Gastrocnemius medialis (tissue), 4 donors: ENCODE measurements around the gene B3GNT3. TPM values are rescaled to one million over a fixed set of nuclear protein-coding genes. Genes with fewer than 3 reads are reported as not detected.

ENCODE experiments used
- ATAC-seq, 2 donors: fragments of 150-250 bp; one replicate each; pipeline ENCODE4 v1.9.1; 2016
- DNase-seq, 2 donors: peaks; one replicate each; pipeline ENCODE4 v3.0.0-alpha.2; 2019
- H3K27ac ChIP-seq, 4 donors: fragments of 200-600 bp; sonication (generic); 1 replicate in 1 of 4; 2 replicates in 3 of 4; pipeline ENCODE4 v1.5.1; 2016 to 2018; ENCODE audit warnings: mild to moderate bottlenecking in 2 of 4, moderate library complexity in 1 of 4
- H3K27me3 ChIP-seq, 3 donors: fragments of 200-600 bp; sonication (generic) in 2 of 3; 1 replicate in 1 of 3; 2 replicates in 2 of 3; pipeline versions ENCODE4 v1.5.1 to v1.6.0; 2016 to 2019; ENCODE audit warnings: mild to moderate bottlenecking in 1 of 3, moderate library complexity in 1 of 3
- H3K36me3 ChIP-seq, 2 donors: fragments of 200-600 bp; sonication (generic) in 1 of 2; one replicate each; pipeline ENCODE4 v1.5.1; 2017 to 2018
- H3K4me1 ChIP-seq, 2 donors: fragments of 200-600 bp; sonication (generic) in 1 of 2; one replicate each; pipeline ENCODE4 v1.5.1; 2016 to 2017; ENCODE audit warnings: mild to moderate bottlenecking in 2 of 2
- H3K4me3 ChIP-seq, 4 donors: fragments of 200-600 bp; sonication (generic) in 3 of 4; 1 replicate in 1 of 4; 2 replicates in 3 of 4; pipeline ENCODE4 v1.5.1; 2016 to 2019; ENCODE audit warnings: mild to moderate bottlenecking in 2 of 4
- H3K9me3 ChIP-seq, 3 donors: fragments of 200-600 bp; sonication (generic) in 2 of 3; 1 replicate in 1 of 3; 2 replicates in 2 of 3; pipeline ENCODE4 v1.5.1; 2016 to 2019
- POLR2A ChIP-seq, 2 donors: fragments of 450-650 bp; IDR thresholded peaks; one replicate each; pipeline ENCODE4 v1.6.1; 2017; ENCODE audit warnings: antibody characterized with exemption in 2 of 2, mild to moderate bottlenecking in 2 of 2, moderate library complexity in 2 of 2
- in situ Hi-C, 4 donors: fragments of 200-750 bp; cut with MboI; loops; one replicate each; pipeline versions ENCODE4 v1.15.0 to v1.8.0; 2017; ENCODE audit warnings: low sequenced_read_pairs in 4 of 4
- intact Hi-C: fragments of 100-400 bp; cut with DNase I; formaldehyde crosslinking; loops from one replicate; pipeline ENCODE4 v1.15.1; 2023; ENCODE audit warnings: low total_unique reads
- total RNA-seq, 4 donors: library from RNA; depleted of rRNA; stranded (reverse); fragments of >200 nt; gene quantifications; one replicate each; pipeline versions ENCODE4 v1.1.0 to v1.2.3, GENCODE V29; 2016
- TF ChIP-seq, protein P1 (sequence below), 5 experiments: fragments of 450-650 bp in 3 of 5; fragments of 200-600 bp in 2 of 5; sonication (generic) in 2 of 5; IDR thresholded peaks in 4 of 5; conservative IDR thresholded peaks in 1 of 5; 1 replicate in 4 of 5; 2 replicates in 1 of 5; pipeline ENCODE4 v1.5.1; 2016 to 2019; ENCODE audit warnings: antibody characterized with exemption in 5 of 5, mild to moderate bottlenecking in 3 of 5, moderate library complexity in 3 of 5

Gene B3GNT3
- total RNA-seq, 4 donors from 2014 or later, result 0.13 to 0.39 TPM; not detected in 2

- Histone ChIP-seq H3K36me3 (no peaks in the 10 kb centered on the region), H3K27me3 (peaks cover 38 to 68% (median 67%) of the 10 kb centered on the region in 3 donors), H3K4me3 (no peak overlapping the region), H3K4me1 (no peaks in the 10 kb centered on the region), H3K9me3 (no peaks in the 10 kb centered on the region), H3K27ac (no peak overlapping the region)
- TF ChIP-seq, protein P1, sequence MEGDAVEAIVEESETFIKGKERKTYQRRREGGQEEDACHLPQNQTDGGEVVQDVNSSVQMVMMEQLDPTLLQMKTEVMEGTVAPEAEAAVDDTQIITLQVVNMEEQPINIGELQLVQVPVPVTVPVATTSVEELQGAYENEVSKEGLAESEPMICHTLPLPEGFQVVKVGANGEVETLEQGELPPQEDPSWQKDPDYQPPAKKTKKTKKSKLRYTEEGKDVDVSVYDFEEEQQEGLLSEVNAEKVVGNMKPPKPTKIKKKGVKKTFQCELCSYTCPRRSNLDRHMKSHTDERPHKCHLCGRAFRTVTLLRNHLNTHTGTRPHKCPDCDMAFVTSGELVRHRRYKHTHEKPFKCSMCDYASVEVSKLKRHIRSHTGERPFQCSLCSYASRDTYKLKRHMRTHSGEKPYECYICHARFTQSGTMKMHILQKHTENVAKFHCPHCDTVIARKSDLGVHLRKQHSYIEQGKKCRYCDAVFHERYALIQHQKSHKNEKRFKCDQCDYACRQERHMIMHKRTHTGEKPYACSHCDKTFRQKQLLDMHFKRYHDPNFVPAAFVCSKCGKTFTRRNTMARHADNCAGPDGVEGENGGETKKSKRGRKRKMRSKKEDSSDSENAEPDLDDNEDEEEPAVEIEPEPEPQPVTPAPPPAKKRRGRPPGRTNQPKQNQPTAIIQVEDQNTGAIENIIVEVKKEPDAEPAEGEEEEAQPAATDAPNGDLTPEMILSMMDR (IDR thresholded peaks at IDR 0.05 in 4 of 5, conservative IDR thresholded peaks at IDR 0.05 in 1 of 5), result no peak
- TF ChIP-seq POLR2A (IDR thresholded peaks at IDR 0.05), result no peak
- DNase-seq (no peak), ATAC-seq (no peak)
- intact Hi-C loops, result no loop called here
- in situ Hi-C loops, result no loop called here
Observed at GRCh38 chr19:17843292-17843827, 48.4 kb downstream of the B3GNT3 start.

DNA sequence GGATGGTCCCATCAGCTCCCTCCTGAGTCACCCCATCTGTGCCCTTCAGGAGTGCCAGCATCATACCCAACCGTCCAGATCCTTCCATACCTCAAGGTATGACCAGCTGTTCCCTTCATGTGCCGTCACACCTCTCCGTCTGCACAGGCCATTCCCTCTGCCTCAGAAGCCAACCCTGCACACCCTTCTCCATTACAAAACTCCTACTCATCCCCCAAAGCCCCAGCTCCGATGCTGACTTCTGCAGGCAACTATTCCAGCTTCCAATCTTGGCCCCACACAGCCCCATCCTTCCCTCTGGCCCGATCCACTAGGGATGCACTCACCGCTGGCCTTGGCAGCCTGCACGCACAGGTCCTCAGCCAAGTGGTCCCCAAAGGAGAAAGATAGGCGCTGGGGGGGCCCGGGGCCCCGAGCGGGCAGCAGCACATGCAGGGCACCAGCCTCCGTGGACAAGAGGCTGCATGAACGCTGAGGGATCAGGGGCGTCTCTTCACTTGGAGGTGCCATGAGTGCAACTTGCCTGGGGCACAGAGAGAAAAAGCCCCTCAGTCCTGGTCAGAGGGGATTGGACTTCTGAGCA is 49.1 kb downstream of the B3GNT3 start:
- Histone ChIP-seq H3K9me3 (no peaks in the 10 kb centered on the region), H3K27ac (no peak overlapping the region), H3K4me3 (no peak overlapping the region), H3K4me1 (no peaks in the 10 kb centered on the region), H3K36me3 (no peaks in the 10 kb centered on the region), H3K27me3 (peaks cover 36 to 68% (median 66%) of the 10 kb centered on the region in 3 donors)
- DNase-seq (no peak), ATAC-seq (no peak)
- in situ Hi-C loops, result no loop called here
- intact Hi-C loops, result no loop called here
- TF ChIP-seq POLR2A (IDR thresholded peaks at IDR 0.05), result no peak
- TF ChIP-seq, protein P1 (IDR thresholded peaks at IDR 0.05 in 4 of 5, conservative IDR thresholded peaks at IDR 0.05 in 1 of 5), result no peak

DNA sequence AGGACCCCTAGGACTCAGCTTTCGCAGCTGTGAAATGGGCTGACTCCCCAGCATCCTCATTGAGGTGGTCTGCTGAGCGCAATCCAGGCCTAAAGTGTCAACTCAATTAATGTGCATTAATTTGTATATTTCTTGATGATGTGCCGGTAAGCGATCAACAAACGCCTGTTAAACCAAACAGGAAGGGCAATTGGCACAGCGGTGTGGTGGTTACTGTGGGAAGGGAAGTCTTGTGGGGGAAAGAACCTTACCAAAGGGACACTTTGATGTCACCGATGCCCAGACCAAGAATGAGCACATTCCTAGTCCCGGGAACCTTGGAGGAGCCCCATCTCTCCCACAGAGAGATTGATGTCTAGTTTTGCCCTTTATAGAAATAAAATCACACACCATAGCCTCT is 51.2 kb downstream of the B3GNT3 start:
- Histone ChIP-seq H3K4me3 (no peak overlapping the region), H3K4me1 (no peaks in the 10 kb centered on the region), H3K27me3 (peaks cover 24 to 54% (median 52%) of the 10 kb centered on the region in 3 donors), H3K27ac (no peak overlapping the region), H3K36me3 (no peaks in the 10 kb centered on the region), H3K9me3 (no peaks in the 10 kb centered on the region)
- TF ChIP-seq, protein P1 (IDR thresholded peaks at IDR 0.05 in 4 of 5, conservative IDR thresholded peaks at IDR 0.05 in 1 of 5), result no peak
- no peak for TF ChIP-seq POLR2A (IDR thresholded peaks at IDR 0.05)
- in situ Hi-C loops (no loop called here), intact Hi-C loops (no loop called here)
- DNase-seq, result no peak
- ATAC-seq, result no peak

DNA sequence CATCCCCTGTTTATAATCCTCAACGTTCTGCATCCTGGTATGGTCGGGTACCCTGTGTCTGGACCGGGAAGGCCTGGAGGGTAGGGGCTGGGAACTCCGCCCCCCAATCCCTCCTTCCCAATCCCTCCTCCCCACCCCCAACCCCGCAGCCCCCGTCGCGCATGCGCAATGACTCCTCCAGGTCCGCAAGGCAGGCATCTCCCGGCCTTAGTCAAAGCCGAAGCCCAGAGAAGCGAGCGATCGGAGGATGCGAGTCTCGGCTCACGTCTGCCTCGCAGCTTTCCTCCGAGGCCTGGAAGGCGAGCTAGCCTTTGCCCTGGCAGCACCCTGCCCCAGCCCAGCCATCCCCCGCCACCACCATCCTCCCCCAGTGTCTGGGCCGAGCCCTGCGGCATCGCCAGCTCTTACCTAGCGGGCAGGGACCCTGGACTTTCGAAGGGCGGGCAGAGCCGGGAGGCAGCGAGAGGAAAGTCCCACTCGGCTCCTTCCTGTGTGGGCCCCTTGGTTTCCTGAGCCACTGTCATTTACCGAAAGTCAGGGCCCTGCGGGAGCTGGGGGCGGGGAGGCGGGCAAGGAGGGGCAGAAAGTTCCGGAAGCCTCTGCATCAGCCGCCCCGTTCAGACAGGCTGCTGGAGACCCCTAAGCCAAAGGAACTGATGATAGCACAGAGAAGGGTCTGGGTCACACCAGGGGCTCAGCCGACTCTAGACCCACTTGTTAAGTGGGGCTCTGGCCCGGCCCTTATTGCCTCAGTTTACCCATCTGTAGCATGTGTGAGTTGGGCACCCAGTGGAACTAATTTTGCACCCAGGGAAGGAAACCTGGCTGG is 52.8 kb downstream of the B3GNT3 start, which contains the start of gene JAK3:
JAK3 (minus strand) TSS at position 445 of the 829 bp plus-strand sequence. CDS start 3,565 bp downstream, outside the sequence.
- intact Hi-C loops, result no loop called here
- Histone ChIP-seq H3K36me3 (no peaks in the 10 kb centered on the region), H3K9me3 (no peaks in the 10 kb centered on the region), H3K27ac (peak within 1 kb of the TSS in 3 of 4 donors; percentile 35 to 67 (median 48)), H3K4me1 (no peaks in the 10 kb centered on the region), H3K4me3 (peak within 1 kb of the TSS; percentile 30 to 43 (median 35)), H3K27me3 (peaks cover 16 to 38% (median 38%) of the 10 kb centered on the region in 3 donors)
- no peak for ATAC-seq
- DNase-seq, result no peak
- in situ Hi-C loops, result no loop called here
- TF ChIP-seq, protein P1 (IDR thresholded peaks at IDR 0.05 in 4 of 5, conservative IDR thresholded peaks at IDR 0.05 in 1 of 5), result no peak
- no peak for TF ChIP-seq POLR2A (IDR thresholded peaks at IDR 0.05)
